ENCODE data around the gene BRD1. TPM values are rescaled to one million over a fixed set of nuclear protein-coding genes. Genes with fewer than 3 reads are reported as not detected.

Gene BRD1
- total RNA-seq, 1 experiment from 2014 or later, result 31.3 TPM

GRCh38 chr22:49747716-49748115 lies 80.0 kb downstream of the BRD1 start:
- DNase-seq (ENCODE audit: low read depth, low spot score) (no peak), ATAC-seq (no peak)
- ChIA-PET POLR2A (interaction anchor here (0.6 kb wide), 1 partner anchor 20 kb away, joined by 3 read pairs; no protein-coding TSS in a partner anchor), CTCF (no interaction called here), RAD21 (ENCODE audit: low non-redundant PET in 1 of 2, low total read pairs in 2 of 2, uncharacterized antibody in 2 of 2, unreplicated experiment in 2 of 2) (no interaction called here)
- no peak overlapping the region for H3K9ac ChIP-seq (ENCODE audit: low read length)
- H3K27me3 ChIP-seq (ENCODE audit: insufficient read depth, low read length), result no peaks in the 10 kb centered on the region
- BruUV-seq (replicated peaks), result no TSS peak
- no peak overlapping the region for H2AFZ ChIP-seq (ENCODE audit: low read depth, low read length, poor library complexity, severe bottlenecking)
- no peaks in the 10 kb centered on the region for H3K79me2 ChIP-seq (ENCODE audit: insufficient read depth, low read length)
- no peaks in the 10 kb centered on the region for H3K4me1 ChIP-seq (ENCODE audit: control insufficient read depth in 1 of 2, insufficient read depth in 2 of 2, low read length in 2 of 2)
- no peaks in the 10 kb centered on the region for H3K9me2 ChIP-seq (ENCODE audit: insufficient read depth)
- H3K4me3 ChIP-seq (replicated peaks in 1 of 2; ENCODE audit: low read depth in 1 of 2, low read length in 2 of 2), result no peak overlapping the region
- H3K36me3 ChIP-seq (ENCODE audit: control insufficient read depth in 1 of 2, insufficient read depth in 2 of 2, low read length in 2 of 2), result no peaks in the 10 kb centered on the region
- H3K4me2 ChIP-seq (ENCODE audit: low read length), result no peak overlapping the region
- H3K9me3 ChIP-seq (ENCODE audit: control insufficient read depth in 1 of 2, insufficient read depth in 1 of 2, low read depth in 1 of 2, low read length in 2 of 2), result peaks cover 11 to 31% of the 10 kb centered on the region in 2 experiments; a peak in 3 of 4 replicates
- H4K20me1 ChIP-seq (ENCODE audit: insufficient read depth), result no peaks in the 10 kb centered on the region
- H3K27ac ChIP-seq (ENCODE audit: low read depth, low read length), result no peak overlapping the region
- intact Hi-C loops (cut with micrococcal nuclease), result no loop called here
- no peak for TF ChIP-seq EZH2 (IDR thresholded peaks at IDR 0.05)
- no peak for TF ChIP-seq ZNF274 (IDR thresholded peaks at IDR 0.05; ENCODE audit: low read depth, low read length)
- no peak for TF ChIP-seq ZFX (IDR thresholded peaks at IDR 0.05)
- TF ChIP-seq CTCF (IDR thresholded peaks at IDR 0.05 in 2 of 3, conservative IDR thresholded peaks at IDR 0.05 in 1 of 3; ENCODE audit: borderline replicate concordance in 1 of 3, insufficient read depth in 1 of 3, low read depth in 2 of 3, low read length in 2 of 3), result no peak
- TF ChIP-seq POLR2AphosphoS5 (IDR thresholded peaks at IDR 0.05; ENCODE audit: low read depth, low read length), result no peak
- no peak for TF ChIP-seq ELF1 (IDR thresholded peaks at IDR 0.05; ENCODE audit: borderline replicate concordance, low read depth)
- TF ChIP-seq REST (IDR thresholded peaks at IDR 0.05; ENCODE audit: low read depth), result no peak
- TF ChIP-seq ZBTB33 (IDR thresholded peaks at IDR 0.05; ENCODE audit: extremely low read depth, insufficient replicate concordance, low read length), result no peak
- no peak for TF ChIP-seq SP1 (IDR thresholded peaks at IDR 0.05; ENCODE audit: low read depth)
- no peak for TF ChIP-seq SIN3A (IDR thresholded peaks at IDR 0.05; ENCODE audit: low read depth)
- no peak for TF ChIP-seq EZH2phosphoT487 (IDR thresholded peaks at IDR 0.05; ENCODE audit: borderline replicate concordance)
- TF ChIP-seq YY1 (IDR thresholded peaks at IDR 0.05; ENCODE audit: extremely low read depth, insufficient replicate concordance, low read depth, low read length), result no peak
